PC-9 (cell line): ENCODE data around the gene ANXA10.

Source experiments
- CTCF ChIP-seq: fragments of 200-600 bp; sonication (generic); conservative IDR thresholded peaks from 2 replicates; pipeline ENCODE4 v1.6.1; 2017; ENCODE audit warnings: mixed run types, antibody characterized with exemption, mild to moderate bottlenecking, moderate library complexity
- EZH2 ChIP-seq: fragments of 200-600 bp; sonication (generic); IDR thresholded peaks from 2 replicates; pipeline ENCODE4 v1.8.0; 2017; ENCODE audit warnings: antibody characterized with exemption, low read depth

- TF ChIP-seq CTCF (peak; percentile 84), EZH2 (no peak)
Measured at GRCh38 chr4:168076989-168077725, 15.2 kb upstream of the ANXA10 start.
